A673 (cell line): ENCODE results near the gene FHIT. TPM values are rescaled to one million over a fixed set of nuclear protein-coding genes. Genes with fewer than 3 reads are reported as not detected.

ENCODE experiments used
- BruUV-seq: library from RNA; stranded (reverse); fragments of 400-500 nt; replicated peaks from 2 replicates; lab custom pipeline; 2021; lab: Mats Ljungman, UMichigan
- CTCF ChIA-PET: fragments of 300-600 bp; sonication (Branson Sonifier 250); formaldehyde crosslinking; loops from one replicate; lab custom pipeline; 2022; ENCODE audit warnings: antibody characterized with exemption; lab: Charles Lee
- POLR2A ChIA-PET: fragments of 300-600 bp; sonication (Branson Sonifier 250); formaldehyde crosslinking; loops from one replicate; lab custom pipeline; 2022; ENCODE audit warnings: antibody characterized with exemption; ENCODE audit not compliant: low non-redundant PET; lab: Charles Lee
- DNase-seq: peaks from one replicate; pipeline ENCODE4 v3.0.0-alpha.2; 2015; ENCODE audit warnings: low spot score
- H3K27ac ChIP-seq: fragments of 200-600 bp; sonication (generic); 2 replicates; pipeline ENCODE4 v1.5.1; 2016; ENCODE audit warnings: mixed run types, low read depth, mild to moderate bottlenecking, mixed read lengths, antibody characterized with exemption, low read length; ENCODE audit not compliant: poor library complexity, severe bottlenecking
- H3K27me3 ChIP-seq: fragments of 200-600 bp; sonication (generic); replicated peaks from 2 replicates; pipeline ENCODE4 v1.6.1; 2017; ENCODE audit warnings: mixed run types, low read depth, mild to moderate bottlenecking, mixed read lengths, antibody characterized with exemption, low read length; ENCODE audit not compliant: insufficient read depth, poor library complexity
- H3K36me3 ChIP-seq: fragments of 200-600 bp; sonication (generic); 2 replicates; pipeline ENCODE4 v1.6.1; 2016; ENCODE audit warnings: mixed run types, mild to moderate bottlenecking, mixed read lengths, antibody characterized with exemption, low read length; ENCODE audit not compliant: insufficient read depth, poor library complexity, severe bottlenecking
- H3K4me1 ChIP-seq: fragments of 200-600 bp; sonication (generic); 2 replicates; pipeline ENCODE4 v1.6.1; 2017; ENCODE audit warnings: mixed run types, mild to moderate bottlenecking, mixed read lengths, antibody characterized with exemption, low read length; ENCODE audit not compliant: insufficient read depth, poor library complexity, severe bottlenecking
- H3K4me3 ChIP-seq: fragments of 200-600 bp; sonication (generic); 2 replicates; pipeline ENCODE4 v1.5.1; 2016; ENCODE audit warnings: low read depth, mixed run types, mild to moderate bottlenecking, mixed read lengths, low read length; ENCODE audit not compliant: poor library complexity, severe bottlenecking
- H3K9me3 ChIP-seq: fragments of 200-600 bp; sonication (generic); 2 replicates; pipeline ENCODE4 v1.6.1; 2016; ENCODE audit warnings: mixed run types, low read depth, mild to moderate bottlenecking, mixed read lengths, antibody characterized with exemption, low read length; ENCODE audit not compliant: poor library complexity, severe bottlenecking
- CTCF ChIP-seq: fragments of 300-800, 200-600 bp; sonication (generic); conservative IDR thresholded peaks from 2 replicates; pipeline ENCODE4 v1.5.1; 2017; ENCODE audit warnings: low read depth, mild to moderate bottlenecking, antibody characterized with exemption, low read length, moderate library complexity, mixed read lengths
- EZH2 ChIP-seq: fragments of 200-600 bp; sonication (generic); IDR thresholded peaks from 2 replicates; pipeline ENCODE4 v1.6.1; 2017; ENCODE audit warnings: borderline replicate concordance, low read depth, mild to moderate bottlenecking, mixed read lengths, antibody characterized with exemption, low read length; ENCODE audit not compliant: poor library complexity, severe bottlenecking
- intact Hi-C: fragments of 100-400 bp; cut with micrococcal nuclease; formaldehyde crosslinking; loops from one replicate; pipeline ENCODE4 v1.10.0; 2022; ENCODE audit not compliant: unreplicated experiment
- total RNA-seq: library from RNA; stranded (reverse); gene quantifications from 2 replicates; pipeline ENCODE4 v1.2.3, GENCODE V29; 2021

The FHIT gene
- total RNA-seq, 1 experiment from 2014 or later: not detected

GRCh38 chr3:61118830-61119229, 132.4 kb downstream of the FHIT start:
- H3K36me3 ChIP-seq: no peaks in the 10 kb centered on the region

GRCh38 chr3:61117045-61117898, 134.0 kb downstream of the FHIT start:
- ChIA-PET POLR2A (no interaction called here), CTCF (no interaction called here)
- TF ChIP-seq CTCF (no peak), EZH2 (no peak)
- H3K36me3 ChIP-seq: no peaks in the 10 kb centered on the region
- no peak for DNase-seq
- no peak overlapping the region for H3K27ac ChIP-seq
- H3K4me1 ChIP-seq: no peaks in the 10 kb centered on the region
- H3K27me3 ChIP-seq: no peaks in the 10 kb centered on the region
- no peak overlapping the region for H3K4me3 ChIP-seq
- no TSS peak for BruUV-seq
- intact Hi-C loops: no loop called here
- H3K9me3 ChIP-seq: no peaks in the 10 kb centered on the region

More at GRCh38 chr3:61118830-61119229, 132.4 kb downstream of the FHIT start:
- DNase-seq: no peak
- intact Hi-C loops: no loop called here
- no peaks in the 10 kb centered on the region for H3K4me1 ChIP-seq
- ChIA-PET CTCF (no interaction called here), POLR2A (no interaction called here)
- no peaks in the 10 kb centered on the region for H3K27me3 ChIP-seq
- H3K9me3 ChIP-seq: no peaks in the 10 kb centered on the region
- TF ChIP-seq EZH2 (no peak), CTCF (no peak)
- BruUV-seq: no TSS peak
- no peak overlapping the region for H3K4me3 ChIP-seq
- no peak overlapping the region for H3K27ac ChIP-seq

GRCh38 chr3:61114316-61114953, 136.8 kb downstream of the FHIT start:
- Histone ChIP-seq H3K9me3 (no peaks in the 10 kb centered on the region), H3K36me3 (no peaks in the 10 kb centered on the region), H3K27ac (no peak overlapping the region), H3K4me1 (no peaks in the 10 kb centered on the region), H3K27me3 (no peaks in the 10 kb centered on the region), H3K4me3 (no peak overlapping the region)
- no peak for TF ChIP-seq EZH2
- TF ChIP-seq CTCF: no peak
- intact Hi-C loops: no loop called here
- DNase-seq: peak; percentile 1
- ChIA-PET POLR2A (no interaction called here), CTCF (no interaction called here)
- no TSS peak for BruUV-seq
